Measurements from ENCODE around the gene DCAF6.
"Not testable (repeated sequence)": the region's sequence is repeated elsewhere in the genome, so short reads cannot be mapped to it uniquely, and the experiment has no call there.

The DCAF6 gene, protein sequence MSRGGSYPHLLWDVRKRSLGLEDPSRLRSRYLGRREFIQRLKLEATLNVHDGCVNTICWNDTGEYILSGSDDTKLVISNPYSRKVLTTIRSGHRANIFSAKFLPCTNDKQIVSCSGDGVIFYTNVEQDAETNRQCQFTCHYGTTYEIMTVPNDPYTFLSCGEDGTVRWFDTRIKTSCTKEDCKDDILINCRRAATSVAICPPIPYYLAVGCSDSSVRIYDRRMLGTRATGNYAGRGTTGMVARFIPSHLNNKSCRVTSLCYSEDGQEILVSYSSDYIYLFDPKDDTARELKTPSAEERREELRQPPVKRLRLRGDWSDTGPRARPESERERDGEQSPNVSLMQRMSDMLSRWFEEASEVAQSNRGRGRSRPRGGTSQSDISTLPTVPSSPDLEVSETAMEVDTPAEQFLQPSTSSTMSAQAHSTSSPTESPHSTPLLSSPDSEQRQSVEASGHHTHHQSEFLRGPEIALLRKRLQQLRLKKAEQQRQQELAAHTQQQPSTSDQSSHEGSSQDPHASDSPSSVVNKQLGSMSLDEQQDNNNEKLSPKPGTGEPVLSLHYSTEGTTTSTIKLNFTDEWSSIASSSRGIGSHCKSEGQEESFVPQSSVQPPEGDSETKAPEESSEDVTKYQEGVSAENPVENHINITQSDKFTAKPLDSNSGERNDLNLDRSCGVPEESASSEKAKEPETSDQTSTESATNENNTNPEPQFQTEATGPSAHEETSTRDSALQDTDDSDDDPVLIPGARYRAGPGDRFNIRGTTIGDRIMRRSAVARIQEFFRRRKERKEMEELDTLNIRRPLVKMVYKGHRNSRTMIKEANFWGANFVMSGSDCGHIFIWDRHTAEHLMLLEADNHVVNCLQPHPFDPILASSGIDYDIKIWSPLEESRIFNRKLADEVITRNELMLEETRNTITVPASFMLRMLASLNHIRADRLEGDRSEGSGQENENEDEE

DNA sequence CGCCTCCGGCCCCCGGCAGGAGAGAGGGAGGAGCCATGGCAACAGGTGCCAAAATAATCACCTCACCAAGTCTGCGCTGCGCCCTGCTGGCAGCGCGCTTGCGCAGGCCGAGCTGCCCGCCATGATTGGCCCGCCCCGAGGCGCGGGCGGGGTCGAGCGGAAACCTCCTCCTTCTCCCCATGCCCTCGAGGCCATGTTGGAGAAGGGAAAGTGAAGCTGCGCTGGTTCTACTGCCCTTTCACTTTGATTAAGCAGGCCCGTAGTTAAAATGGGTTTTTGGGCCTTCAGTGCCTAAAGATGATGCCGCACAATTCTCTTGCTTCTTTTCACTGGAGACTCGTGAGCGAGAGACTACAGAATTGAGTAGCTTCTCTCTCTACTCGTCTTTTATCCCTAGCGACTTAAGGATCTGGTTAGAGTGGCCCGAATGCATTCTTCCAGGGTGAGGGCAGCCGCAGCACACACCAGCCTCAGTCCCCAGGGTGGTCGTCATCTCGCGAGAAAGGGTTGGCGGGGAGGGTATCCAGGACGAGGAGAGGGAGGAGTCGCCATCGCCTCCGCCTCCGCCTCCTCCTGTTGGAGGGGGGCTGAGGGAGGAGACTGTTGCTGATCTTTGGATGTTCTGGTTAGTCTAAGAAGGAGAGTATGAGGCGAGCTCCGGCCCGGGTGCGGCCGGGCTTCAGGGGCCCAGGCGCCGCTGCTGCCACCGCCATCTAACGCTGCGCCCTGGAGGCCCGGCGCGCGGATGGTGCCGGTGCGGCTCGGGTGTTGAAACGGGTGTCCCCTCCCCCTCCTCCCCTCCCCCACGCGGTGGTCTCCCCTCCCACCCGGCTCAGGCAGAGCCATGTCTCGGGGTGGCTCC lies at the start of gene DCAF6:
TSS of gene DCAF6 (plus strand) at position 616 of the 862 bp plus-strand sequence. CDS start at position 845, 229 bp downstream.
- peak; percentile 97 for DNase-seq (ENCODE audit: low read depth)
- peak within 1 kb of the TSS; percentile 75 for H3K4me3 ChIP-seq (ENCODE audit: low read depth, low read length)
- TF ChIP-seq, protein P1, sequence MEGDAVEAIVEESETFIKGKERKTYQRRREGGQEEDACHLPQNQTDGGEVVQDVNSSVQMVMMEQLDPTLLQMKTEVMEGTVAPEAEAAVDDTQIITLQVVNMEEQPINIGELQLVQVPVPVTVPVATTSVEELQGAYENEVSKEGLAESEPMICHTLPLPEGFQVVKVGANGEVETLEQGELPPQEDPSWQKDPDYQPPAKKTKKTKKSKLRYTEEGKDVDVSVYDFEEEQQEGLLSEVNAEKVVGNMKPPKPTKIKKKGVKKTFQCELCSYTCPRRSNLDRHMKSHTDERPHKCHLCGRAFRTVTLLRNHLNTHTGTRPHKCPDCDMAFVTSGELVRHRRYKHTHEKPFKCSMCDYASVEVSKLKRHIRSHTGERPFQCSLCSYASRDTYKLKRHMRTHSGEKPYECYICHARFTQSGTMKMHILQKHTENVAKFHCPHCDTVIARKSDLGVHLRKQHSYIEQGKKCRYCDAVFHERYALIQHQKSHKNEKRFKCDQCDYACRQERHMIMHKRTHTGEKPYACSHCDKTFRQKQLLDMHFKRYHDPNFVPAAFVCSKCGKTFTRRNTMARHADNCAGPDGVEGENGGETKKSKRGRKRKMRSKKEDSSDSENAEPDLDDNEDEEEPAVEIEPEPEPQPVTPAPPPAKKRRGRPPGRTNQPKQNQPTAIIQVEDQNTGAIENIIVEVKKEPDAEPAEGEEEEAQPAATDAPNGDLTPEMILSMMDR (IDR thresholded peaks at IDR 0.05; ENCODE audit: low read depth, low read length, missing control alignments): no peak

DNA sequence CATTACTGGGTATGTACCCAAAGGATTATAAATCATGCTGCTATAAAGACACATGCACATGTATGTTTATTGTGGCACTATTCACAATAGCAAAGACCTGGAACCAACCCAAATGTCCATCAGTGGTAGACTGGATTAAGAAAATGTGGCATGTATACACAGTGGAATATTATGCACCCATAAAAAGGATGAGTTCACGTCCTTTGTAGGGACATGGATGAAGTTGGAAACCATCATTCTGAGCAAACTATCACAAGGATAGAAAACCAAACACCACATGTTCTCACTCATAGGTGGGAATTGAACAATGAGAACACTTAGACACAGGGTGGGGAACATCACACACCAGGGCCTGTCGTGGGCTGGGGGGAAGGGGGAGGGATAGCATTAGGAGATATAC lies 49.3 kb upstream of the DCAF6 start:
- not testable (repeated sequence) for H3K4me3 ChIP-seq (ENCODE audit: low read depth, low read length); DNase-seq (ENCODE audit: low read depth)

DNA sequence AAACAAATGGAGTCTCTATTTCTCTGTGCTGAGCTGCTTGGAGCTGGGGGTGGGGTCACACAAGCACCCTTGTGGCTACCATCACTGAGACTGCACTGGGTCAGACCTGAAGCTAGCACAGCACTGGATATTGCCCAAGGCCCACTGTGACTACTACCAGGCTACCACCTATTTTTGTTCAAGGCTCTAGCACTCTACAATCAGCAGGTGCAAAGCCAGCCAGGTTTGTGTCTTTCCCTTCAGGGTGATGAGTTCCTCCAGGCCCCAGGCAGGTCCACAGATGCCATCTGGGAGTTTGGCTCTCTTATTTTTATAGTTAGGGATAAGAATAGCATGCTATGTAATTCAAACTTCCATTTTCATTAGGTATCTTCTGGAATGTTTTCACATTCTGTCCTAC lies 46.1 kb upstream of the DCAF6 start:
- no peak for DNase-seq (ENCODE audit: low read depth)
- H3K4me3 ChIP-seq (ENCODE audit: low read depth, low read length): no peak overlapping the region
- TF ChIP-seq, protein P1 (IDR thresholded peaks at IDR 0.05; ENCODE audit: low read depth, low read length, missing control alignments): no peak

DNA sequence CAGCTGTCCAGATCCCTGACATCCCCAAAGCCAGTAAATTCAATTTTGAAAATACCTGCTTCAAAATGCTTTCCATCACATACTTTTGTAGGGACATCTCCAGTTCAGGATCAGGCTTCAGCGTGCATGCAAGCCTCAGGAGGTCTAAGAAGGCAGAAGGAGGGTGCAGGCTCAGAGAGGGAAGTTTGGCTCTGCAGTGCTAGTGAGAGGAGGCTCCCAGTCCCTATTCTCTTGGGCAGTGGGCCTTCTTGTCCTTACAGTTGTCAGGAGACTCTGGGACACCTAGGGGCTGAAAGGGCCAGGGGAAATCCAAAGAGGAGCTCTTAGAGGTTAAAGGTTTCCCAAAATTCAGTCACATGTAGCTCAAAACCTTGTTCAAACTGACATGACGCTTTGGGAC lies 42.7 kb upstream of the DCAF6 start:
- no peak for DNase-seq (ENCODE audit: low read depth)
- TF ChIP-seq, protein P1 (IDR thresholded peaks at IDR 0.05; ENCODE audit: low read depth, low read length, missing control alignments): no peak
- no peak overlapping the region for H3K4me3 ChIP-seq (ENCODE audit: low read depth, low read length)

DNA sequence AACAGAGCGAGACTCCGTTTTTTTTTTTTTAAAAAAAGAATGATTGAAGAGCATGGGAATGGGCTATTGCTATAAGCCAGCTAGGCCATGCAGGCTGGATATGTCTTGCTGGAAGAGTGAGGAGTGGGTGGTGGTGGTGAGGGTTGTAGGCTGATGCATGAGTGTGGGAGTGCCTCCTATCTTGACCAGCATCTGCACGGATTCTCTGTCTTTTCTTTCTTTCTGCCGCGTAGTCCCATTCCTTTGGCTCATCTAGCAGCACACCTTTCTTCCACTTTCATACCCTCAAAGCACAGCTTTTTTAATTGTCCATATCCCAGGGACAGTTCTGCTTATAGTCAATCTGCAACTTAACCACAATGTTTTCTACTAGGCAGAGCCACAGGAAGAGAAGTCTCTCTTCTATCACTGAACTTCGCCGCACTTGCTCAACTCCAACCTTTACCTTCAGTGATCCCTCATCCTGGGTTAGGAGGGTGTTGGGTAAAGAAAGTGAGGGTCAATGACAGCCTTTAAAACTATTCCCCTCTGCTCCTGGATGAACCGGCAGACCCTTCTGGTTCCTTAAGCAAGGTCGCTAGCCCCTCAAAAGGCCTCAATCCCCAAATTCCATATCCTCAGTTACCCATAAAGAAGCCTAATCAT lies 37.8 kb upstream of the DCAF6 start:
- TF ChIP-seq, protein P1 (IDR thresholded peaks at IDR 0.05; ENCODE audit: low read depth, low read length, missing control alignments): no peak
- no peak overlapping the region for H3K4me3 ChIP-seq (ENCODE audit: low read depth, low read length)
- DNase-seq (ENCODE audit: low read depth): no peak

DNA sequence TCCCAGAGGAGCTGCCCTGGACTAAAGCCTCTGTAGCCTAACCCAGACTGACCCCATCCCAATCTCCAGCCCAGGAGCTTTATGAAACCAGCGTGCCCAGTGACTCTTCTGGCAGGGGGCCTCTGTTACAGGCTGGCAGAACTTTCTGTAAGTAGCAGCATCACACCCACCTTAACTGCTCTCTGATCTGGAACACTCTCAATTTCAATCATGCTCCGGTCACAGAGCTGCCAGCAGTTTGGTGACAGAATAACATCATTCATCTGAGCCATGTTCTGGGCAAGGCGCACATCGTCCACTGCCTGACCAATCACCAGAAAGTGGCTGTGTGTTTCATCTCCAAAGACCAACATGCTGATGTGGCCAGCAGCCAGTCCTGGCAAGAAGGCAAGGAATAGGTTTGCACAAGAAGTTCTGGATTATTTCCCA lies 37.2 kb upstream of the DCAF6 start:
- no peak for DNase-seq (ENCODE audit: low read depth)
- TF ChIP-seq, protein P1 (IDR thresholded peaks at IDR 0.05; ENCODE audit: low read depth, low read length, missing control alignments): no peak
- no peak overlapping the region for H3K4me3 ChIP-seq (ENCODE audit: low read depth, low read length)

Data from GM12864 (cell line).